Tibial nerve (tissue), 4 donors: ENCODE measurements around the gene CD300A.

Experiments used
- EP300 ChIP-seq, 2 donors: sonication (generic); formaldehyde crosslinking; IDR thresholded peaks; one replicate each; pipeline ENCODE4 v1.6.1; 2017; ENCODE audit warnings: antibody characterized with exemption in 2 of 2, mild to moderate bottlenecking in 1 of 2
- POLR2A ChIP-seq, 2 donors: fragments of 450-650 bp; IDR thresholded peaks; one replicate each; pipeline ENCODE4 v1.6.1; 2017; ENCODE audit warnings: antibody characterized with exemption in 2 of 2, mild to moderate bottlenecking in 2 of 2, moderate library complexity in 2 of 2
- TF ChIP-seq, protein P1 (sequence below), 5 experiments: fragments of 200-600 bp in 3 of 5; fragments of 450-650 bp in 2 of 5; sonication (generic) in 3 of 5; IDR thresholded peaks; one replicate each; pipeline ENCODE4 v1.5.1; 2016 to 2019; ENCODE audit warnings: antibody characterized with exemption in 5 of 5, mild to moderate bottlenecking in 3 of 5, moderate library complexity in 2 of 5

DNA sequence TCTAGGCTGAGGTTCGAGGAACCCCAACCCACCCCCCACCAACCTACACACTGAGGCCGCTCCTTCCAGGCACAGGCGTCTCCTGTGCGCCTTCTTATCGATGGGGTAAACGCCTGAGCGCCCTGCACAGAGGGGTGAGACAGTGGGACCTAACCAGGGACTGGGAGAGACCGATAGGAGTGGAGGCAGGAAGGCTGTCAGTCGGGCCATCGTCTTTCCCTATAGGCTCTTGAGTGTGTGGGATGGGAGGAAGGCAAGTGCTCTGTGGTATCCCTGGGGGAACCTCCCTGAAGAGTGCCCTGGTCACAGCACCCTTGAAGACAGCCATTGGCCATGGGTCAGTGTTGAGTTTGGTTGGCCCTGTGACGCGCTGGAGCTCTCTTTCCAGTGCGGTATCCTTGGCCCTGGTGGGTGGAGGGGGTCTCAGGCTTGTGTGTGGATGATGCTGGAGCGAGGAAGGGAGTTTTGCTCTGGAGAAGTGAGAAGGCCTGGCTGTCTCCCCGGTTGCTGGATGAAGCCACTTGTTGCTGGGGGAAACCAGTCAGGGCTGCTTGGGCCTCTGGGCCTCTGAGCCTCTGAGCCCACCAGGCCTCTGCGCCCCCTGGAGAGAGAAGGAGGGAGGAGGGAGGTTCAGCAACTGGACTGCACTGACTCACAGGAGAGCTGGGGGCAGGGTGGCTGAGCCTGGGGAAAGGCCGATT, 32.9 kb upstream of the CD300A start:
- TF ChIP-seq, protein P1, sequence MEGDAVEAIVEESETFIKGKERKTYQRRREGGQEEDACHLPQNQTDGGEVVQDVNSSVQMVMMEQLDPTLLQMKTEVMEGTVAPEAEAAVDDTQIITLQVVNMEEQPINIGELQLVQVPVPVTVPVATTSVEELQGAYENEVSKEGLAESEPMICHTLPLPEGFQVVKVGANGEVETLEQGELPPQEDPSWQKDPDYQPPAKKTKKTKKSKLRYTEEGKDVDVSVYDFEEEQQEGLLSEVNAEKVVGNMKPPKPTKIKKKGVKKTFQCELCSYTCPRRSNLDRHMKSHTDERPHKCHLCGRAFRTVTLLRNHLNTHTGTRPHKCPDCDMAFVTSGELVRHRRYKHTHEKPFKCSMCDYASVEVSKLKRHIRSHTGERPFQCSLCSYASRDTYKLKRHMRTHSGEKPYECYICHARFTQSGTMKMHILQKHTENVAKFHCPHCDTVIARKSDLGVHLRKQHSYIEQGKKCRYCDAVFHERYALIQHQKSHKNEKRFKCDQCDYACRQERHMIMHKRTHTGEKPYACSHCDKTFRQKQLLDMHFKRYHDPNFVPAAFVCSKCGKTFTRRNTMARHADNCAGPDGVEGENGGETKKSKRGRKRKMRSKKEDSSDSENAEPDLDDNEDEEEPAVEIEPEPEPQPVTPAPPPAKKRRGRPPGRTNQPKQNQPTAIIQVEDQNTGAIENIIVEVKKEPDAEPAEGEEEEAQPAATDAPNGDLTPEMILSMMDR (IDR thresholded peaks at IDR 0.05) = no peak
- TF ChIP-seq POLR2A (IDR thresholded peaks at IDR 0.05) (no peak), EP300 (IDR thresholded peaks at IDR 0.05) (no peak)
